Measurements from ENCODE around the gene EMCN.

GRCh38 chr4:100540131-100540530 lies 22.3 kb upstream of the EMCN start:
- TF ChIP-seq EGR1 (IDR thresholded peaks at IDR 0.05; ENCODE audit: low read depth) (no peak), POLR2A (IDR thresholded peaks at IDR 0.05; ENCODE audit: borderline replicate concordance, extremely low read depth, insufficient read depth, insufficient read length) (no peak), CTCF (IDR thresholded peaks at IDR 0.05 in 2 of 3, conservative IDR thresholded peaks at IDR 0.05 in 1 of 3; ENCODE audit: borderline replicate concordance in 1 of 3, insufficient read depth in 1 of 3, low read depth in 2 of 3, low read length in 2 of 3) (no peak), JUND (IDR thresholded peaks at IDR 0.05) (no peak), ATF3 (IDR thresholded peaks at IDR 0.05) (no peak), MAX (IDR thresholded peaks at IDR 0.05) (no peak), EZH2 (IDR thresholded peaks at IDR 0.05) (no peak), YY1 (IDR thresholded peaks at IDR 0.05; ENCODE audit: extremely low read depth, insufficient replicate concordance, low read depth, low read length) (no peak), SP1 (IDR thresholded peaks at IDR 0.05; ENCODE audit: low read depth) (no peak), ZNF274 (IDR thresholded peaks at IDR 0.05; ENCODE audit: low read depth, low read length) (no peak), EZH2phosphoT487 (IDR thresholded peaks at IDR 0.05; ENCODE audit: borderline replicate concordance) (no peak), REST (IDR thresholded peaks at IDR 0.05; ENCODE audit: low read depth) (no peak), POLR2AphosphoS5 (IDR thresholded peaks at IDR 0.05; ENCODE audit: low read depth, low read length) (no peak)

Data from HCT116 (cell line).